PC-3 (cell line): ENCODE results near the gene TCEAL6. TPM values are rescaled to one million over a fixed set of nuclear protein-coding genes. Genes with fewer than 3 reads are reported as not detected.
"Not testable (repeated sequence)": the region's sequence is repeated elsewhere in the genome, so short reads cannot be mapped to it uniquely, and the experiment has no call there.

ENCODE experiments used
- ATAC-seq: fragments of 200-7000 bp; cut with Tn5 transposase; 2 replicates; pipeline ENCODE4 v1.9.1; 2020; ENCODE audit warnings: mild to moderate bottlenecking, moderate library complexity
- BruUV-seq: library from RNA; stranded (reverse); fragments of 400-500 nt; replicated peaks from 2 replicates; lab custom pipeline; 2021; lab: Mats Ljungman, UMichigan
- CTCF ChIA-PET: fragments of 300-600 bp; sonication (Branson Sonifier 250); formaldehyde crosslinking; loops from one replicate; lab custom pipeline; 2022; ENCODE audit warnings: antibody characterized with exemption; lab: Charles Lee
- POLR2A ChIA-PET: fragments of 300-600 bp; sonication (Branson Sonifier 250); formaldehyde crosslinking; loops from one replicate; lab custom pipeline; 2022; ENCODE audit warnings: antibody characterized with exemption; ENCODE audit not compliant: unreplicated experiment; lab: Charles Lee
- DNase-seq: peaks from one replicate; pipeline ENCODE4 v3.0.0-alpha.2; 2015
- H2AFZ ChIP-seq: fragments of 300-600 bp; sonication (generic); 2 replicates; pipeline ENCODE4 v1.6.0; 2016; ENCODE audit warnings: antibody characterized with exemption, low read length
- H3F3A ChIP-seq: fragments of 300-600 bp; sonication (generic); one replicate; pipeline ENCODE4 v1.6.0; 2017; ENCODE audit warnings: antibody characterized with exemption, low read length, control low read depth, mild to moderate bottlenecking; ENCODE audit not compliant: unreplicated experiment
- H3K27ac ChIP-seq: fragments of 300-600 bp; sonication (generic); 2 replicates; pipeline ENCODE4 v1.5.1; 2016; ENCODE audit warnings: mild to moderate bottlenecking, low read length
- H3K27me3 ChIP-seq: fragments of 300-600 bp; sonication (generic); 2 replicates; pipeline ENCODE4 v1.6.1; 2016; ENCODE audit warnings: low read length, mixed read lengths
- H3K36me3 ChIP-seq: fragments of 300-600 bp; sonication (generic); 2 replicates; pipeline ENCODE4 v1.6.1; 2016; ENCODE audit warnings: low read depth, mixed run types, low read length, mixed read lengths
- H3K4me1 ChIP-seq: fragments of 300-600 bp; sonication (generic); 2 replicates; pipeline ENCODE4 v1.5.1; 2016; ENCODE audit warnings: low read length; ENCODE audit not compliant: insufficient read depth
- H3K4me2 ChIP-seq: fragments of 300-600 bp; sonication (generic); 2 replicates; pipeline ENCODE4 v1.6.0; 2016; ENCODE audit warnings: low read length
- H3K4me3 ChIP-seq: fragments of 300-600 bp; sonication (generic); 2 replicates; pipeline ENCODE4 v1.5.1; 2016; ENCODE audit warnings: mild to moderate bottlenecking, low read length, mixed read lengths
- H3K79me2 ChIP-seq: fragments of 300-600 bp; sonication (generic); 2 replicates; pipeline ENCODE4 v1.6.1; 2017; ENCODE audit warnings: low read length, mixed read lengths
- H3K9ac ChIP-seq: fragments of 300-600 bp; sonication (generic); 2 replicates; pipeline ENCODE4 v1.6.0; 2016; ENCODE audit warnings: mild to moderate bottlenecking, low read length
- H3K9me2 ChIP-seq: fragments of 300-600 bp; sonication (generic); replicated peaks from 2 replicates; pipeline ENCODE4 v1.6.1; 2016; ENCODE audit warnings: mixed run types, low read length, mixed read lengths
- H3K9me3 ChIP-seq: fragments of 300-600 bp; sonication (generic); 2 replicates; pipeline ENCODE4 v1.6.1; 2016; ENCODE audit warnings: low read length, mixed read lengths
- H4K20me1 ChIP-seq: fragments of 300-600 bp; sonication (generic); 2 replicates; pipeline ENCODE4 v1.6.1; 2016; ENCODE audit warnings: low read length, mixed read lengths
- EZH2 ChIP-seq: fragments of 300-600 bp; sonication (generic); IDR thresholded peaks from one replicate; pipeline ENCODE4 v1.6.1; 2017; ENCODE audit warnings: antibody characterized with exemption, mild to moderate bottlenecking, low read length; ENCODE audit not compliant: unreplicated experiment
- EZH2phosphoT487 ChIP-seq: fragments of 300-600 bp; sonication (generic); IDR thresholded peaks from 2 replicates; pipeline ENCODE4 v1.6.1; 2018; ENCODE audit warnings: mild to moderate bottlenecking, antibody characterized with exemption, low read length, borderline replicate concordance
- intact Hi-C: fragments of 100-400 bp; cut with micrococcal nuclease; formaldehyde crosslinking; loops from 2 replicates; pipeline ENCODE4 v1.9.0; 2023
- total RNA-seq: library from RNA; depleted of rRNA; stranded (reverse); fragments of >200 nt; gene quantifications from 2 replicates; pipeline ENCODE4 v1.2.3, GENCODE V29; 2014
- TF ChIP-seq, protein P1 (sequence below): fragments of 300-600 bp; sonication (generic); conservative IDR thresholded peaks from 2 replicates; pipeline ENCODE4 v1.5.1; 2017; ENCODE audit warnings: antibody characterized with exemption, low read depth, mild to moderate bottlenecking, low read length

TCEAL6 gene
- total RNA-seq, 1 experiment from 2014 or later, result not detected

GRCh38 chrX:102125436-102125835, 16.8 kb downstream of the TCEAL6 start, which contains the start of gene TCEAL2:
Gene TCEAL2, plus strand, starts transcription at chrX:102125679. Its CDS starts 1,152 bp downstream, at chrX:102126831.
- H4K20me1 ChIP-seq, H2AFZ ChIP-seq, DNase-seq, H3K4me2 ChIP-seq, H3K9me2 ChIP-seq, H3F3A ChIP-seq, ATAC-seq, H3K27ac ChIP-seq, H3K4me3 ChIP-seq, POLR2A ChIA-PET, H3K9me3 ChIP-seq, H3K9ac ChIP-seq, H3K79me2 ChIP-seq, H3K36me3 ChIP-seq, H3K27me3 ChIP-seq, CTCF ChIA-PET, BruUV-seq, H3K4me1 ChIP-seq: not testable (repeated sequence)
- intact Hi-C loops, result loop anchor here (10.0 kb wide), 1 partner anchor 739 kb away; no protein-coding TSS in a partner anchor

DNA sequence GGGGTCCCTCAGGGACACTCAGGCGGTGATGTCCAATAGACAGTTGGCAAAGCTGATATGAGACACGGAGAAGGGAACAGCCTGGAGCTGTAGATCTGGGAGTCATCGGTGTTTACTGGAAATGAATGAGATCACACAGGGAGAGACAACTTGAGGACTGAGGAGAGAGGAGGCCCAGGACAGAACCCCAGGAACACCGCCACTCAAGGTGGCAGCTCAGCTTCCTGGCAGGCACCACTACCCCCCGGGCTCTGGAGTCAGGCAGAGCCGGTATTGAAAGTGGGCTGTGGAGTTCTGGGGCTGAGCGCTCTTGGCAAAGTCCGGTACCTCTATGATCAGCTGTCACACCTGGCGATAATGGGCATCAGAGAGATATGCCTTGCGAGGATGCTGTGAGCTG, 17.3 kb downstream of the TCEAL6 start:
- H3F3A ChIP-seq, H3K36me3 ChIP-seq, H2AFZ ChIP-seq, H3K9me2 ChIP-seq, H3K4me1 ChIP-seq, H3K4me2 ChIP-seq, H3K27me3 ChIP-seq, H4K20me1 ChIP-seq, DNase-seq, BruUV-seq, CTCF ChIA-PET, H3K9ac ChIP-seq, ATAC-seq, H3K9me3 ChIP-seq, H3K4me3 ChIP-seq, H3K27ac ChIP-seq, H3K79me2 ChIP-seq, POLR2A ChIA-PET: not testable (repeated sequence)
- intact Hi-C loops, result loop anchor here (10.0 kb wide), 1 partner anchor 740 kb away; no protein-coding TSS in a partner anchor

DNA sequence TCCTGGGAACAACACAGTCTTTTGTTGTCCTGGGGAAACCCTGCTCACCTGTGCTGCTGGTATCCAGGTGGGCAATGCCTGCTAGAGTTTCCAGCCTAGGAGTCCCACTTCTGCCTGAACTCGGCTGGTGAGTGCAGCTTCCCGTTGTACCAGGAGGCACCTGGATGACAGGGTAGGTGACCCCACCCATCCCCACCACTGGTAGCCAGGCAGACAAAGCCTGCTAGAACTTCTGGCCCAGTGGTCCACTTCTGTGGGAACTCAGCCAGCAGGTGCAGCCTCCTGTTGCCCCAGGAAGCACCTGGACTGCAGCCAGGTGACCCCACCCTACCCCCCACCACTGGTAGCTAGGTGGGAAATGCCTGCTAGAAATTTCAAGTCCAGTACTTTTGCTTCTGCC, 26.5 kb downstream of the TCEAL6 start:
- Histone ChIP-seq H2AFZ (no peak overlapping the region), H3K9me2 (no peaks in the 10 kb centered on the region), H3K4me3 (no peak overlapping the region), H3K4me2 (no peak overlapping the region), H3K79me2 (no peaks in the 10 kb centered on the region), H3K9ac (no peak overlapping the region), H3K4me1 (no peaks in the 10 kb centered on the region), H3K36me3 (no peaks in the 10 kb centered on the region), H3F3A (no peaks in the 10 kb centered on the region), H3K27me3 (no peaks in the 10 kb centered on the region), H3K9me3 (no peaks in the 10 kb centered on the region), H4K20me1 (no peaks in the 10 kb centered on the region), H3K27ac (no peak overlapping the region)
- intact Hi-C loops, result no loop called here
- DNase-seq, result no peak
- POLR2A ChIA-PET, result no interaction called here
- ATAC-seq, result no peak
- TF ChIP-seq EZH2, result no peak
- TF ChIP-seq EZH2phosphoT487, result no peak
- TF ChIP-seq, protein P1, sequence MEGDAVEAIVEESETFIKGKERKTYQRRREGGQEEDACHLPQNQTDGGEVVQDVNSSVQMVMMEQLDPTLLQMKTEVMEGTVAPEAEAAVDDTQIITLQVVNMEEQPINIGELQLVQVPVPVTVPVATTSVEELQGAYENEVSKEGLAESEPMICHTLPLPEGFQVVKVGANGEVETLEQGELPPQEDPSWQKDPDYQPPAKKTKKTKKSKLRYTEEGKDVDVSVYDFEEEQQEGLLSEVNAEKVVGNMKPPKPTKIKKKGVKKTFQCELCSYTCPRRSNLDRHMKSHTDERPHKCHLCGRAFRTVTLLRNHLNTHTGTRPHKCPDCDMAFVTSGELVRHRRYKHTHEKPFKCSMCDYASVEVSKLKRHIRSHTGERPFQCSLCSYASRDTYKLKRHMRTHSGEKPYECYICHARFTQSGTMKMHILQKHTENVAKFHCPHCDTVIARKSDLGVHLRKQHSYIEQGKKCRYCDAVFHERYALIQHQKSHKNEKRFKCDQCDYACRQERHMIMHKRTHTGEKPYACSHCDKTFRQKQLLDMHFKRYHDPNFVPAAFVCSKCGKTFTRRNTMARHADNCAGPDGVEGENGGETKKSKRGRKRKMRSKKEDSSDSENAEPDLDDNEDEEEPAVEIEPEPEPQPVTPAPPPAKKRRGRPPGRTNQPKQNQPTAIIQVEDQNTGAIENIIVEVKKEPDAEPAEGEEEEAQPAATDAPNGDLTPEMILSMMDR, result no peak
- CTCF ChIA-PET, result no interaction called here
- BruUV-seq, result no TSS peak

DNA sequence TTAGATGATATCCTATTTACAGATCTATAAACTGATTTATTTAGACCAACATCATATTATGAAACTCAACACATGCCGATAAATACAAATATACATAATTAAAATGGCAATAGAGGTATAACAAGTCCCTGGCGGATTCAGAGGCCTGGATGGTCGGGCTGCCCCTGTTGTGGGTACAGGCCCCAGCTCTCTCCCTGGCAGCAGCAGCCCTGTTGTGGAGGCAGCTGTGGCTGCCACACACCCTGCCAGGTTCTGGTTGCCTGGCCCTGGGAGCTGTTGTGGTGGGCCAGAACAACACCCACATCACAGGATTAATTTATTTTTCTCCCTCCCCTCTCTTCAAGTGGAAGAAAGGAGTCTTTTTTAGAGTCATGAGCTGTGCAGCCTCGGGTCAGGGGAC, 28.9 kb downstream of the TCEAL6 start:
- H3K27me3 ChIP-seq, result no peaks in the 10 kb centered on the region
- intact Hi-C loops, result no loop called here
- no peak overlapping the region for H3K9ac ChIP-seq
- no peak for DNase-seq
- POLR2A ChIA-PET, result no interaction called here
- no peak for ATAC-seq
- H3K9me3 ChIP-seq, result no peaks in the 10 kb centered on the region
- H3K4me1 ChIP-seq, result no peaks in the 10 kb centered on the region
- no peak overlapping the region for H3K27ac ChIP-seq
- CTCF ChIA-PET, result no interaction called here
- no peak for TF ChIP-seq EZH2phosphoT487
- TF ChIP-seq, protein P1, result no peak
- no peak for TF ChIP-seq EZH2
- H3K4me3 ChIP-seq, result no peak overlapping the region
- BruUV-seq, result no TSS peak
- H2AFZ ChIP-seq, result no peak overlapping the region
- no peaks in the 10 kb centered on the region for H3K79me2 ChIP-seq
- no peaks in the 10 kb centered on the region for H3K36me3 ChIP-seq
- no peaks in the 10 kb centered on the region for H4K20me1 ChIP-seq
- H3F3A ChIP-seq, result no peaks in the 10 kb centered on the region
- no peak overlapping the region for H3K4me2 ChIP-seq
- H3K9me2 ChIP-seq, result no peaks in the 10 kb centered on the region
